Activated CD8-positive, alpha-beta memory T cell treated with anti-CD3 and anti-CD28 coated beads for 1 hour (primary cell): ENCODE data around the gene OR4C46.
"Not testable (repeated sequence)": the region's sequence is repeated elsewhere in the genome, so short reads cannot be mapped to it uniquely, and the experiment has no call there.

ENCODE experiments used
- DNase-seq, 2 donors: peaks; one replicate each; pipeline ENCODE4 v3.0.0-alpha.2; 2020; ENCODE audit warnings: low read depth in 1 of 2; ENCODE audit errors: extremely low read depth in 1 of 2

Gene OR4C46

GRCh38 chr11:54603898-54604297 lies at the start of gene OR4C46:
TSS of gene OR4C46 (minus strand) at chr11:54603998. CDS start at chr11:54603998, 0 bp downstream.
- DNase-seq, result no peak

GRCh38 chr11:54645606-54646005 lies 41.8 kb upstream of the OR4C46 start:
- DNase-seq, result not testable (repeated sequence)

- not testable (repeated sequence) for DNase-seq
Observed at GRCh38 chr11:54561439-54561838, 42.4 kb downstream of the OR4C46 start.

- no peak for DNase-seq
Observed at GRCh38 chr11:54558919-54559318, 44.9 kb downstream of the OR4C46 start.

- no peak for DNase-seq
Observed at GRCh38 chr11:54558407-54558806, 45.4 kb downstream of the OR4C46 start.
